ENCODE data around the gene SLAMF8. TPM values are rescaled to one million over a fixed set of nuclear protein-coding genes. Genes with fewer than 3 reads are reported as not detected.

SLAMF8 gene
- total and polyA plus RNA-seq, 2 of the 8 experiments (the other 6 are each of a cell fraction or from before 2014, with no cell fraction given) = not detected

DNA sequence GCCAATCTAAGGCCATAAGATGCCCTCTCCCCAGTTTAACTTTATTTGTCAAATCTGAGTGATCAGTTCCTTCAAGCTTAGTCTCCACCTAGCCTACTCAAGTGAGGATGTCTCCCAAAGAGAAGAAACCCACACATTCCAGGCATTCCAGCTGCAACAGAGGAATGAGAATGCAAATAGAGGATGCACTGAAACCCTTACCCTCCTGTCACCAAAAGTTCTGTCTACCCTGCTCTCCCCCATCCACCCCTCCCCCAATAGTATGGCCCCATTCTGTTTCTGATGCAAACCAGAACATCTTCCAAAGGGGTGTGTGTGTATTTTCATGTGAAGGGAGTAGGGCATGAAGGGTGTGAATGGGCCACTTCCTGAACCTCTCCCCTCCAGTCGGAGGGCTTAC lies 42.9 kb upstream of the SLAMF8 start (continued):
- TF ChIP-seq ASH2L (IDR thresholded peaks at IDR 0.05; ENCODE audit: low read length) (peak; percentile 88), ZNF274 (IDR thresholded peaks at IDR 0.05; ENCODE audit: borderline replicate concordance, extremely low read depth, low read length) (no peak), SIN3A (conservative IDR thresholded peaks at IDR 0.05 in 1 of 2, IDR thresholded peaks at IDR 0.05 in 1 of 2; ENCODE audit: low read depth in 1 of 2, low read length in 2 of 2) (0 out of 4 replicates have a peak, but pooled peaks of 1 of the 2 experiments have one; percentile 24), CEBPB (IDR thresholded peaks at IDR 0.05; ENCODE audit: low read depth, low read length) (no peak), SP1 (IDR thresholded peaks at IDR 0.05; ENCODE audit: low read depth, low read length) (0 out of 2 replicates have a peak, but pooled peaks have one; percentile 64), CHD2 (IDR thresholded peaks at IDR 0.05; ENCODE audit: low read length) (no peak)
